GM18498 (cell line): ENCODE measurements around the gene ZNF613.
"Not testable (repeated sequence)": the region's sequence is repeated elsewhere in the genome, so short reads cannot be mapped to it uniquely, and the experiment has no call there.

Experiments used
- ATAC-seq: cut with Tn5 transposase; IDR thresholded peaks from one replicate; pipeline ENCODE4 v1.9.1; 2021; ENCODE audit warnings: mild to moderate bottlenecking, moderate library complexity; ENCODE audit not compliant: unreplicated experiment

The ZNF613 gene

DNA sequence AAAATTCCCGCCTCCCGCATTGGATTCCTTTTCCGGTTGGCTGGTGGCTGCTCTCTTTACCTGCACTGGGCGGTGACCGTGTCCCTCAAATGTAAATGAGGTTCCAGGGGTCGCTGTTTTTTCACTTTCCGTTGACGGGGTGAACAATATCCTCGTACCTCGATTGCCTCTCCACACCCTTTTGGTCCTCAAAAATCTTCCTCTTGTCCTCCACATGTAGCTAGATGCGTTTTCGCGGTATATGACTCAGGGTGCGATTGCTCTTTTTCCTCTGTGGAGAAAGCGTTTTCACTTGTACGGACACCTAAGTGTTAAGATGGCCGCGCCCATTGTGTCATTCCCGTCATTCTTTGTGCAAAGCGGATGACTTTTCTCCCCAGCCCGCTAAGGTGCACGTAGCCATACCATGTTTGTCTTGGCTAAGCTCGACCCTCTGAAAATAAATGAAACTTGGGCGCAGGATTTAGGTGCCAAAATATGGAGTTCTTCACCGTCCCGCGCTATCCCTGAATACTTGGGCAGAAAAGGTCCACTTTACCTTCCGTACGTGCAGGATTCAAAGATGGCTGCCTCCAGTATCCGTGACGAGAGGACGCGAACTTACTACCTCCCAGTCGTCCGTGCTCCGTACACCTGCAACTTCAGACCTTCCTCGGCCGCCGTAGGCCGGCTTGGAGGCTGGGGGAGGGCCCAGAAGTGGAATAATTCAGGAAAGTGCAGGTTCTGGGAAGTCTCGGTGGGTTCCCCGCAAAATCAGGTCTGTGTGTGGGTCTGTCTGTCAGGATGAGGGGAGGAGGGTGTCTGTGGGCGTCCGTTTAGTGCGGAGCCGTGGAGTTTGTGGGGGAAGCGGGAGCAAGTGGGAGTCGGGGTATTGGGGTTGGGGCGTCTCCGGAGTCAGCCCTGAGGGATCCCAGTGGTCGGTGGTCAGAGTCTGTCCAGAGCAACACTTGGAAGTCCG is at the start of gene ZNF613:
Gene ZNF613 (plus strand): TSS at position 689 of the 958 bp plus-strand sequence. CDS start 8,749 bp downstream, outside the sequence.
- ATAC-seq = peak; percentile 89

DNA sequence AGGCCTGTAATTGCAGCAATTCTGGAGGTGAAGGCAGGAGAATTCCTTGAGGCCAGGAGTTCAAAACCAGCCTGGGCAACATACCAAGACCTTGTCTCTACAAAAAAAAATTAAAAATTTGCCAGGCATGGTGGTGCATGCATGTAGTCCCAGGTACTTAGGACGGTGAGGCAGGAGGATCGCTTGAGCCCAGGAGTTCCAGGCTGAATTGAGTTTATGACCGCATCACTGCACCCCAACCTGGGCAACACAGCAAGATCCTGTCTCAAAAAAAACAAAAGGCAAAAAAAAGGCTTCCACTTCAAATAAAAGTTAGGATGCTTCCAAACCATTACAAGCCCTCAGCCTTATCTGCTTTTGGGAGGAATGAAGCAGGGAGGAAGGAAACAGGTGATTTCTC is 44.8 kb upstream of the ZNF613 start:
- ATAC-seq = no peak

DNA sequence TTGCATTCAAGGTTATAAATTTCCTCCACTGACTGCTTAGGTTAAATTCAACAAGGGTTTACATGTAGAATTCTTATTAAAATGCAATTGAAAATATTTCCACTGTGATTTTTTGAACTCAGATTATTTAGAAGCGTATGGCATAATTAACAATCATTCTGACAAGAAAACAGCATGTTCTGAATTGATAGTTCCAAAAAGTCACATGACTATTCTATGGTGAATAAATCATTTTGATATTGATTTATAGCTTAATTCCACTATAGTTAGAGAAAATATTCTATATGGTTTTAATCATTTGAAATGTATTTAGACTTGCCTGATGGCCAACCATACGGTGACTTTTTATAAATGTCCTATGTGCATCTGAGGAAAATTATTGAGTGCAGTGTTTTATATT is 42.6 kb upstream of the ZNF613 start:
- no peak for ATAC-seq

DNA sequence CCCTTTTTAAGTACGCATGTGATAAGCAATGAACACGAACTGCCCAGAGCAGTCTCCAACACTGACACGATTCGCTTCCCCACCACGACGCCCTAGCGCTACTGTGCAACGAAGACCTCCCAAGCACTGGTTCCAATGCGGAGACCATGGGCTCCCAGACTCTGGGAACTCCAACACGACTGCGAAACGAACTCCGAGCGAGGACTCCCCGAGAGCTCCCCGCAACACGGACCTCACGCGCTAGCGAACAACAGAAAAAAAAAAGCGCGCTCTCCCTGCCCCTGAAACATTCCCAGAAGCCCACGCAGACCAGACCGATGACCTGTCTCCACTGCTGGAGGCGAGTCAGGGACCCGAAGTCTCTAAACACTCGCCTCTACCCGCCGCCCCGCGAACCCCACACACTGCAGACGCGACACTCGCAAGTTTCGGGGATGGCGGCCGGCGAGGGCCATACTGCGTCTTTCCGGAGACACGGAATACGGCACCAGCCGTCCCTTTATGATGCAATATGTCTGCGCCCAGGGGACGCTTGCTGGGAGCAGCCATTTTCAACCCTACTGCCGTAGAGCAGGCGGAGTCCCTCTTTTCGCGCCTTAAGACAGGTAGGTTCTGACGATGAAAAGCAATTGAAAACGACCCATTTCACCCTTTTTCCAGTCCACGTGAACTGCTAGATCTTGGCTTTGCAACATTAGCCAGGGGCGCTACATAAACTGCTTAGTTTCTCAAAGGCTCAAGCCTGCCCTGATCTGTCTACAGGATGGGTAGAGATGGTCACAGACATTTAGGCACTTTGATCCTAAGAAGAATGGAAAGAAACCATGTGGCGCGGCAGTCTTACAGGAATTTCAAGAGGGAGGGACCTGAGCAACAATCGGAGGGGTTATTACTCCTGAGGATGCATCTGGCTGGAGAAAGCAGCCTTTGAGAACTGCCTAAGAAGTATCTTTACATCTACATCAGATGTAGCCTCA is 39.5 kb upstream of the ZNF613 start, which contains the start of gene ZNF577:
Gene ZNF577 (minus strand): TSS at position 430 of the 977 bp plus-strand sequence. CDS start 7,569 bp downstream, outside the sequence.
- no peak for ATAC-seq

DNA sequence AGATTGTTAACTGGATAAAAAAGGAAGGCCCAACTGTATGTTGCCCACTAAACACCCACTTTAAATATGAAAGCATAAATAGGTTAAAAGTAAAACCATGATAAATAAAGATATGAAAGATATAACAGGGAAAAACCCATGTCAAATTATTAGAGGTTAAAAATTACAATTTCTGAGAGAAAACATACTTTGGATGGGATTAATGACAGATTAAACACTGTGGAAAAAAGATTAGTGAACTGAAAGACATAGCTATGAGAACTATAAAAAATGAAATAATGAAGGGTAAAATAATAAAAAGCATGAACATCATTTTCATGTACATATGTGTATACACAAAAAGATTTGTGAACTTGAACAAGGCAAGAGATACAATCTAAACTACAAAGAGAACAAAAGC is 37.3 kb upstream of the ZNF613 start:
- no peak for ATAC-seq

DNA sequence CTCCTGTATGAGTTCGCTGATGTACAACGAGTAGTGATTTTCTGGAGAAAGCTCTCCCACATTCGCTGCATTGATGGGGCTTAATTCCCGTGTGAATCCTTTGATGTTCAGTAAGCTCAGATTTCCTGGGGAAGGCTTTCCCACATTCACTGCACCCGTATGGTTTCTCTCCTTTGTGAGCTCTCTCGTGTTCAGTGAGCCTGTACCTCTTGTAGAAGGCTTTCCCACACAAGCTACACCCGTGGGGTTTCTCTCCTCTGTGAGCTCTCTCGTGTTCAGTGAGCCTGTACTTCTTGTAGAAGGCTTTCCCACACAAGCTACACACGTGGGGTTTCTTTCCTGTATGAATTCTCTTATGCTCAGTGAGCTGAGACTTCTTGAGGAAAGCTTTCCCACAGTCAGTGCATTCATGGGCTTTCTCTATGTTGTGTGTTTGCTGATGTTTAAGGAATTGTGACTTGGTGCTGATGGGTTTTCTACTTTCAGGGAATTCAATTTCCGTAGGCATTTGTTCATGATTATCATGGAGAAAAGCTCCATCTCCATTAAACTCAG is 36.0 kb upstream of the ZNF613 start:
- no peak for ATAC-seq

DNA sequence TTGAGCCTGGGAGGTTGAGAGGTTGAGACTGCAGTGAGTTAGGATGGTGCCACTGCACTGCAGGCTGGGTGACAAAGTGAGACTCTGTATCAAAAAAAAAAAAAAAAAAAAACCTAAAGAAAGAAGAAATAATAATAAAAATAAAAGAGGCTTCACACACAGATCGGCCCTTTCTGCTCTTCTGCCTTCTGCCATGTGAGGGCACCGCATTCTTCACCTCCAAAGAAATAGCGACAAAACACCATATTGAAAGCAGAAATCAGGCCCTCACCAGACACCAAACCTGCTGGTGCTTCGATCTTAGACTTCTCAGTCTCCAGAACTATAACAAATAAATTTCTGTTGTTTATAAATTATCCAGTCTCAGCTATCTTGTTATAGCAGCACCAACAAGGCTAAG is 25.4 kb upstream of the ZNF613 start:
- no peak for ATAC-seq

DNA sequence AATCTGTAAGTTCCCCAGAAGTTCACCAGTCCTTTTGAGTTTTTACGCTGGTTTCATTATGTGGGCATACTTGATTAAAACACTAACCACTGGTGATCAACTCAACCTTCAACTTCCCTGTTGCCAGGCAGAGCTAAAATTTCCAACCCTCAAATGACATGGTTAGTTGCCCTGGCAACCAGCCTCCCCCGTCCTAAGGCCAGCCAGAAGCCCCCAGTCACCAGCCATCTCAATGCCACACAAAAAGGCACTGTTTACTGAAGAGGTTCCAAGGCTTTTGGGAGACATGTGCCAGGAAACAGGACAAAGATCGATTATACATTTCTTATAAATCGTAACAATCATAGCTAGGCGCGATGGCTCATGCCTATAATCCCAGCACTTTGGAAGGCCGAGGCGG is 24.1 kb upstream of the ZNF613 start:
- no peak for ATAC-seq

DNA sequence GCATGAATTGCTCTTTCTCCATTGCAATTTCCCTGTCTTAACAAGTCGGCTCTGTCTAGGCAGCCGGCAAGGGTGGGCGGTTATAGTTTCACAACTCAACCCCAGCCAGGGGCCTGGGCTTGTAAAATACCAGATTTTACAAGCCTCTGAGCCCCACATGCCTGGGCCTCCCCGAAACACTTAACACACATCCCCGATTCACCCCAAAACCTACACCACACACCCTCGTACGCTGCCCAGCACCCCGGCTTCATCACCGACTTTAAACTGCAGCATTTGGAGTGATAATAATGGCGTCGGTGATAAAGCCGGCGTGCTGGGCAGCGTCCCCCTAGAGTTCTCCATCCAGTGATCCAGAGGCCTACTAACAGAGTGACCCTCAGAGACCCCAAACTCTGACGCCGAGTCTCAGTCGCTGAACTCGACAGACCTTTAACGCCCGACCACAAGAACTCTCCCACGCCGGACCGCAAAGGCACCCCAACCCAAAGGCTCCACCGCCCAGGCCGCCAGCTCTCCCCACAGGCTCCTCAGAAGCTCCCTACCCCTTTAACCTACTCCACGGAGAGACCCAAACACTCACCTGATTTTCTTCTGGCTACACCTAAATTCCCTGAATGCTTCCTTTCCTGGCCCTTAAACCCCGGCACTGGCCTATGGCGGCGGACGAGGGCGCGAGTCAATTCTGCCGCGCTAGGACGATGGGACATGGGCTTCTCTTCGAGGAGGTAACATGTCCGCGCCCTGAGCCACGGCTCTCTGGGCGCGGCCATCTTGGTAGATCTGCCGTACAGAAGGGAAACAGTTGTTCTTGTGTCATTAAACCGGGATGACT is 22.7 kb upstream of the ZNF613 start, which contains the start of gene ZNF649:
Gene ZNF649 (minus strand): TSS at position 687 of the 835 bp plus-strand sequence. CDS start 4,910 bp downstream, outside the sequence.
- ATAC-seq = peak; percentile 96

DNA sequence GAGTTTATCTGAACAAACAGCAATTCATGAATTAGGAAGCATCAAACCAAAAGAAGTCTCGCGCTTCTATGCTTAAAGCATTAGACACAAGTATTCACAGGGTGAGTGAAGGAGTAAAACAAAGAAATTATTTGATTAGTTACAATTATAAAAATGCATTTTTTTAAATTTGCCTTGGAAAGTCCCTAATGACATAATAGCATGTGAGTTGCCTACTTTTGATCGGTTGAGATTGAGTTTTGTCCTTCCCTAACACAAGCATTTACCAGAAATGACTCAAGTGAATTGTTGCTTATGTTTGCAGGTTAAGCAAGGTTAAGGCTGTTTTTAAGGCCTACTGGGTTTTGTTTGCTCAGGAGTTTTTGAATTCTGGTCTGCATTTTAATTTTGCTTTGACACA is 22.1 kb upstream of the ZNF613 start:
- ATAC-seq = peak; percentile 8

DNA sequence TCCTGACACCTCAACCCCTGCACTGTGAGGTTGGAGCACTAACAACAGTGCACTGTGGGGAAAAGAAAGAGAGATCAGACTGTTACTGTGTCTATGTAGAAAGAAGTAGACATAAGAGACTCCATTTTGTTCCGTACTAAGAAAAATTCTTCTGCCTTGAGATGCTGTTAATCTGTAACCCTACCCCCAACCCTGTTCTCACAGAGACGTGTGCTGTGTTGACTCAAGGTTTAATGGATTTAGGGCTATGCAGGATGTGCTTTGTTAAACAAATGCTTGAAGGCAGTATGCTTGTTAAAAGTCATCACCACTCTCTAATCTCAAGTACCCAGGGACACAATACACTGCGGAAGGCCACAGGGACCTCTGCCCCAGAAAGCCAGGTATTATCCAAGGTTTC is 21.6 kb upstream of the ZNF613 start:
- not testable (repeated sequence) for ATAC-seq

DNA sequence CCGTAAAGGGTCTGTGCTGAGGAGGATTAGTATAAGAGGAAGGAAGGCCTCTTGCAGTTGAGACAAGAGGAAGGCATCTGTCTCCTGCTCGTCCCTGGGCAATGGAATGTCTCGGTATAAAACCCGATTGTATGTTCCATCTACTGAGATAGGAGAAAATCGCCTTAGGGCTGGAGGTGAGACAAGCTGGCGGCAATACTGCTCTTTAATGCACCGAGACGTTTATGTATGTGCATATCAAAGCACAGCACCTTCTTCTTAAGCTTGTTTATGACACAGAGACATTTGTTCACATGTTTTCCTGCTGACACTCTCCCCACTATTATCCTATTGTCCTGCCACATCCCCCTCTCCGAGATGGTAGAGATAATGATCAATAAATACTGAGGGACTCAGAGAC is 21.2 kb upstream of the ZNF613 start:
- not testable (repeated sequence) for ATAC-seq

DNA sequence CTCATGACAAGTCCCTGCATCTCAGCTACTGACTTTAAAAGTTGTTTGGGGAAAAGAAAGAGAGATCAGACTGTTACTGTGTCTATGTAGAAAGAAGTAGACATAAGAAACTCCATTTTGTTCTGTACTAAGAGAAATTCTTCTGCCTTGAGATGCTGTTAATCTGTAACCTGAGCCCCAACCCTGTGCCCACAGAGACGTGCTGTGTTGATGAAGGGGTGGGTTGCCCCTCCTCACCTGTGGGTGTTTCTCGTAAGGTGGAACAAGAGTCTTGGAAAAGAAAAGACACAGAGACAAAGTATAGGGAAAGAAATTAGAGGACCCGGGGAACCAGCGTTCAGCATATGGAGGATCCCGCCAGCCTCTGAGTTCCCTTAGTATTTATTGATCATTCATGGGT is 19.3 kb upstream of the ZNF613 start:
- ATAC-seq = not testable (repeated sequence)

DNA sequence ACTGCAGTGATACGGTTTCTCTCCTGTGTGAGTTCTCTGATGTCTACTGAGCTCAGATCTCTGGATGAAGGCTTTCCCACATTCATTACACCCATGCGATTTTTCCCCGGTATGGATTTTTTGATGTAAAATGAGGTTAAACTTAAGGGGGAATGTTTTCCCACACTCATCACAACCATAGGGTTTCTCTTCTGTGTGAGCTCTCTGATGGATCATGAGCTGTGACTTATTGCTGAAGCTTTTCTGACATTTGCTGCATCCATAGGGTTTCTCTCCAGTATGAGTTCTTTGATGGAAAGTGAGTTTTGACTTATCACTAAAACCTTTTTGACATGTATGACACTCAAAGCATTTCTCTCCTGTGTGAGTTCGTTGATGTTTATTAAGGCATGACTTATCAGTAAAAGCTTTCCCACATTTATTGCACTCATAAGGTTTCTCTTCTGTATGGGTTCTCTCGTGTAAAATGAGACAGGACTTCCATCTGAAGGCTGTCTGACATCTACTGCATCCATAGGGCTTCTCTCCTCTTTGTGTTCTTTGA is 11.9 kb upstream of the ZNF613 start:
- ATAC-seq = no peak

DNA sequence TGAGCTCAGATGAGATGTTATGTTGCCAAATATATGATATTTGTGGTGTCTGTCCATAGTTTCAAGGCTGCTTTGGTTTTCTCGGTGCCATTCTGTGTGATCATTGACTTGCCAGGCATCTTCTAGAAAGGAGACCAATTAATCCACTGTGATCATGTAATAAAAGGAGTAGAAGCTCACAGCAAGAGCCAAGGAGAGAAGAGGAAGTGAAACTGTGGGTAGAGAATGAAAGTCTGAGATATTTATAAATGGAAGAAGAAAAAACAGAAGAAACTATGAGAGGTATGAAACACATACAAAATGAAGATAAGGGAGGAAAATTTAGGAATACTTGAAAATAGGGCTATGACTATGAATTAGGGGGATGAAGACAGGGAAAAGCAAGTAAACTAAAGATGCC is 11.1 kb upstream of the ZNF613 start:
- ATAC-seq = no peak

DNA sequence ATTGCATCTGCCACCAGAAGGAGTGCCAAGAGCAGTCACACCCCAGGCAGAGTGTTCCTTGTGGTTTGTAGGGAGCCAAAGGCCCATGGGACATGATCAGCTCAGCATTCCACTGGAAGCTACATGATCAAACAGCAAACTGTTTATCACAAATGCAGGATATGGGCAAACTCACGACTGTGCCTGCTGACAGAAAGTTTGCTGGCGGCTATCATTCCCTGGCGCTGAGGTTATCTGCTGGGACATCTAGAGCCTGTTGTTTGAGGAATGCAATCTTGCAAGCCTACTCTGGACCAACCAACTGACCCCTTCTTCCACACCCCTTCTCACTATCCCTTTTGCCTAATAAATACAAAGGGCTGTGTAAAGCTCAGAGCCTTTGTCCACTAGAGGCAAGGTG is 7.7 kb upstream of the ZNF613 start:
- ATAC-seq = no peak

DNA sequence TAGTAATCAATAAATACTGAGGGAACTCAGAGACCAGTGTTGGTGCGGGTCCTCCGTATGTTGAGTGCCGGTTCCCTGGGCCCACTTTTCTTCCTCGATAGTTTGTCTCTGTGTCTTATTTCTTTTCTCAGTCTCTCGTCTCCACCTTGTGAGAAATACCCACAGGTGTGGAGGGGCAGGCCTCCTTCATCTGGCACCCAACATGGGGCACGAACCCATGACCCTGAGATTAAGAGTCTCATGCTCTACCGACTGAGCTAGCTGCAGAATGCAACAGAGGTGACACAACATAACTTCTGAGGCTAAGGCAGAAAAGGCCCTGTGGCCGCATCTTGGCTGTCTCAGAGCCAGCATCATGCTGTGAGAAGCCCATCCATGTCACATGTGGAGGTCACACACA is 5.3 kb upstream of the ZNF613 start:
- no peak for ATAC-seq

DNA sequence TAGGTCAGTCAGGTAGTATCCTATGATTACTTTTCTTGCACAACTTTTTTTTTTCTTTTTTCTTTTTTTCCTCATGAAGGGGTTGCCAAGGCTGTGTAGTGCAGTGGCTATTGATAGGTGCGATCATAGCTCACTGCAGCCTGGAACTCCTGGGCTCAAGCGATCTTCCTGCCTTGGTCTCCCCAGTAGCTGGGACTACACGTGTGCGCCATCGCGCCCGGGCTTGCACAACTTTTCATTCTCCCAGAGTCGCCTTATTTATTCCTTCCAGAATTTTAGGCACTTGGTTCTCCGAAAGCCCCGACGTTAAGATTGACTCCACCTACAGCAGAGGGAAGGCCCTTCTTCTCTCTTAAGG is 867 bp upstream of the ZNF613 start:
- ATAC-seq = no peak

DNA sequence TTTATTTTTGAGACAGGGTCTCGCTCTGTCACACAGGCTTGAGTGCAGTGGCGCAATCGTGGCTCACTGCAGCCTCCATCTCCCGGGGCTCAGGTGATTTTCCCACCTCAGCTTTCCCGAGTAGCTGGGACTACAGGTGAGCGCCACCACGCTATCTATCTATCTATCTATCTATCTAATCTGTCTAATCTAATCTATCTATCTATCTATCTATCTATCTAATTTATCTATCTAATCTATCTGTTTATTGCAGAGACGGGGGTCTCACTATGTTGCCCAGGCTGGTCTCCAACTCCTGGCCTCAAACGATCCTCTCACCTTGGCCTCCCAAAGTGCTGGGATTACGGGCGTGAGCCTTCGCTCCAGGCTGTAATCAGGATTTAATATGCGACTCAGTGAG is 587 bp downstream of the ZNF613 start:
- ATAC-seq = no peak

DNA sequence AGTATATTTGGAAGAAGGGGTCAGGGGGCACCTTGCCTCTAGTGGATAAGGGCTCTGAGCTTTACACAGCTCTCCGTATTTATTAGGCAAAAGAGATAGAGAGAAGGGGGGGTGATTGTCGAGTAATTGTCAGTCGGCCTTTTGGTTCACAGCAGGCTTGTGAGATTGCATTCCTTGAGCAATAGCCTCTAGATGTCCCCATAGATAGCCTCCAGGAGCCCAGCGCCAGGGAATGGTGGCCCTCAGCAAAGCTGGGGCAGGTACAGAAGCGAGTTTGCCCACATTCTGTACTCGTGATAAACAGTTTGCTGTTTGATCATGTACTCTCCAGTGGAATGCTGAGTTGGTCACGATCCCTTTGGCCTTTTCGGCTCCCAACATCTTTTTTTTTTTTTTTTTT is 4.6 kb downstream of the ZNF613 start:
- no peak for ATAC-seq
